ENCODE data around the gene ASMT. TPM values are rescaled to one million over a fixed set of nuclear protein-coding genes. Genes with fewer than 3 reads are reported as not detected.
A peak's percentile ranks its signal among the peaks of the same experiment; 100 is the strongest.
"Not testable (repeated sequence)": the region's sequence is repeated elsewhere in the genome, so short reads cannot be mapped to it uniquely, and the experiment has no call there.

The ASMT gene
- polyA plus RNA-seq (ENCODE audit: insufficient read length in 12 of 12): under 1 TPM in 4 of 12 donors, not detected in 8; 0.14 to 0.45 (median 0.33) TPM
- long read RNA-seq, donor 1: 0 reads
- long read RNA-seq, donor 2: 0 reads
- long read RNA-seq, donor 3: 0 reads
- long read RNA-seq, donor 4: 0 reads
- long read RNA-seq, donor 5: 0 reads
- long read RNA-seq, donor 6: 0 reads
- long read RNA-seq, donor 7: 0 reads
- long read RNA-seq, donor 8: 0 reads
- long read RNA-seq, donor 9: 0 reads
- long read RNA-seq, donor 10: 0 reads
- long read RNA-seq, donor 11: 0 reads

DNA sequence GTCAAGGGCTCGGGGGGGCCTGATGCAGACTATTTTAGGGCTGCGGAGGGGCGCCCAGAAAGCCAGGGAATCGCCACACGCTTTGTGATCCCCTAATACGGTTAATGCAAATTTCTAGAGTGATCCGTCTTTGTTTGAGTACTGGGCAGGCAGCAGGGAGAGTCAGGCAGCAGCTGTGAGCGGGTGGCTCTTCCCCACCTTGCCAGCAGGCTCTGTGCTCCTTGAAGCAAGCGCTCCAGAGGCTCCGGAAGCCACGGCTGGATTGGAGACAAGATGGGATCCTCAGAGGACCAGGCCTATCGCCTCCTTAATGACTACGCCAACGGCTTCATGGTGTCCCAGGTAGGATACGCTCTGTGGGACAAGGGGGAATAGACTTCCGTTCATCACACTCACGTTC lies at the start of gene ASMT:
Gene ASMT (plus strand): TSS at position 133 of the 400 bp plus-strand sequence. CDS start 141 bp downstream, at position 274.
- DNase-seq: no peak

DNA sequence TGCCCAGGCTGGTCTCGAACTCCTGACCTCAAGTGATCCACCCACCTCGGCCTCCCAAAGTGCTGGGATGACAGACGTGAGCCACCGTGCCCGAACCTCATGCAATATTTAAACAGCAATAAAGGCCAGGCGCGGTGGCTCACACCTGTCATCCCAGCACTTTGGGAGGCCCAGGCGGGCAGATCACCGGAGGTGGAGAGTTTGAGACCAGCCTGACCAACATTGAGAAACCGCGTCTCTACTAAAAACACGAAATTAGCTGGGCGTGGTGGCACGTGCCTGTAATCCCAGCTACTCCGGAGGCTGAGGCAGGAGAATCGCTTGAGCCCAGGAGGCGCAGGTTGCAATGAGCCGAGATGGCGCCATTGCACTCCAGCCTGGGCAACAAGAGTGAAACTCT lies 40.7 kb upstream of the ASMT start:
- not testable (repeated sequence) for DNase-seq

DNA sequence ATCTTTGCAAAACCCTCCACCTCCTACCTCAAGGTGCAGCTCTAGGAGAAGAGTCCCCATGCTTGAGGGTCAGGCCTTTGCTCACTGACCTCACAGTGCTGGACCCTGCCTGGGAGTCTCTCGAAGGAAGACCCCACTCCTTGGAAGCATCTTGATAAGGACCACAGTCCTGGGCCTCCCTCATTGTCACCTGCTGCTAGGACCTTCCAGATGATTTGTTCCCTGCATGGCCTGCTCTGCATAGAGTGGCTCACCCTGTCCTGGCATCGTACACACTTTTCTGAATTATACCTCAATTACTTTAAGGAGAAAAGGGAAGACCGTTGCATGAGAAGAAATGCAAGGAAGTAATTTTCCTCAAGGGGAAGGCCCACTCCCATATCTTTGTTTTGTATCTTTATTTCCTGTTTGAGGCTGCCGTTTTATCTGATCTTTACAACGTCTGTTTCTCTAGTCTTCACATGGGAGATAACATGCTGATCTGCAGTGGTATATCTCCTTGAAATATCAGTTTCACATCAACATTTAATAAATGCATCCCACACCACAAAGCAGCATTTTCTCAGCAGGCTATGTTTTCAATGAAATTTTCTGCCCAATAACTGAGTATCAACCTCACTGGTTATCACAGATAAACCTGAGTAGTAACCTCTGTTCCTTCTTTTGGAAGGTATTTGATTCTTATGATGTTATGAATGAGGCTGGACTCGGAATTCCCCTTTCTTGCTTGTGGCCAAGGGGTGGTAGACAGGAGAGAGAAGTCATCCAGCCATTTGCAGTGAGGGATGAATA lies 38.5 kb upstream of the ASMT start:
- DNase-seq: no peak

DNA sequence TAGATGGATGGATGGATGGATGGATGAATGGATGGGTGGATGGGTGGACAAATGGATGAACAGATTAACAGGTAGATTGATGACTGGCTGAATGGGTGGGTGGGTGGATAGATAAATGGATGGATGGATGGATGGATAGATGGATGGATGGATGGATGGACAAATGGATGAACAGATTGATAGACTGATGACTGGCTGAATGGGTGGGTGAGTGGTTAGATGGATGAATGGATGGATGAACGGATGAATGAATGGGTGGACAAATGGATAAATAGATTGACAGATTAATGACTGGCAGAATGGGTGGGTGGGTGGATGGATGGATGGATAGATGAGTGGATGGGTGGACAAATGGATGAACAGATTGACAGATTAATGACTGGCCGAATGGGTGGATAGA lies 37.0 kb upstream of the ASMT start:
- no peak for DNase-seq

- no peak for DNase-seq
Measured at GRCh38 chrX:1578511-1579173, 36.2 kb upstream of the ASMT start.

DNA sequence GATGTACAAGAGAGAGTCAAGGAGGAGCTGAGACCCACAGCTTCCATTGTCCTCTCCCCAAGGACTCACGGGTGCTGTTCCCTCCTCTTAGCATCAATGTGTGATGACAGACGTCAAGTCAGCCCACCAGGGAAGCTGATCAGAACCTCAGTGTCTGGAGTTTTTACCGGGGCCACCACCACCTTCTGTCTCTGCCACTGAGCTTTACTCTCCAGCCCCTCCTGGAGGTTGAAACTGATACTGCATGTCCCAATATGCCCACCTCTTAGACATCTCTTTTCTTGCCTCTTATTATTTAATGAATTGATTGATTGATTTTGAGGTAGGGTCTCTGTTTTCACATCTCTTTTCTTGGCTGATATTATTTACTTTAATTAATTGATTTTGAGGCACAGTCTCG lies 33.7 kb upstream of the ASMT start:
- no peak for DNase-seq

DNA sequence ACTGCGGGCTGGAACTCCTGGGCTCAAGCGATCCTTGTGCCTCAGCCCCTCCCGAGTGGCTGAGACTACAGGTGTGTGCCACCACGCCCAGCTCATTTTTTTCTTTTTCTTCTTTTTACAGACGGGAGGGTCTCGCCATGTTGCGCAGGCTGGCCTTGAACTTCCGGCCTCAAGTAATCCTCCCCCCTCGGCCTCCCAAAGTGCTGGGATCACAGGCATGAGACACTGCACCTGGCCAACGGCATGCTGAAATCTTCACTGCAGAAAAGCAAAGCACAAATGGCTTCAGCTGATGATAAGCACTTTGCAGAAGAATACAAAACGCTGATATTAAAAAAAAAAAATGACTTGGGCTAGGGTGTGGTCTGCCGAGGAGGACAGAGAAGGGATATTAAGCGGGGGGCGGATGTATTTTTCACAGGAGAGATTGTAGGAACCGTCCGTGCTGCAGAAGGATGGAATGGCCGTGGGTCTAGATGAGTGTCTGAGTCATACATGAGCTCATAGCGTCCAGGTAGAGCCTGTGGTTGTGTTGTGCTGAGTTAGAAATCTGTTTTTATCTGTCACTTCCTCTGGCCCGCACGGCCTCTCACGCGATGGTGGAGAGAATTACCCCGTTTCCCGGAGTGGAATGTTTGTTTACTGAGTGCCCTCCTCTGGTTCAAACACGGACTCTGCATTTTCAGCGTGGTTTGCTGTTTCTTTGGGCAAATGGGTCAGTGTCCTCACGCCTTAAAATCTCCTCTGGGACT lies 32.0 kb upstream of the ASMT start:
- DNase-seq: no peak

DNA sequence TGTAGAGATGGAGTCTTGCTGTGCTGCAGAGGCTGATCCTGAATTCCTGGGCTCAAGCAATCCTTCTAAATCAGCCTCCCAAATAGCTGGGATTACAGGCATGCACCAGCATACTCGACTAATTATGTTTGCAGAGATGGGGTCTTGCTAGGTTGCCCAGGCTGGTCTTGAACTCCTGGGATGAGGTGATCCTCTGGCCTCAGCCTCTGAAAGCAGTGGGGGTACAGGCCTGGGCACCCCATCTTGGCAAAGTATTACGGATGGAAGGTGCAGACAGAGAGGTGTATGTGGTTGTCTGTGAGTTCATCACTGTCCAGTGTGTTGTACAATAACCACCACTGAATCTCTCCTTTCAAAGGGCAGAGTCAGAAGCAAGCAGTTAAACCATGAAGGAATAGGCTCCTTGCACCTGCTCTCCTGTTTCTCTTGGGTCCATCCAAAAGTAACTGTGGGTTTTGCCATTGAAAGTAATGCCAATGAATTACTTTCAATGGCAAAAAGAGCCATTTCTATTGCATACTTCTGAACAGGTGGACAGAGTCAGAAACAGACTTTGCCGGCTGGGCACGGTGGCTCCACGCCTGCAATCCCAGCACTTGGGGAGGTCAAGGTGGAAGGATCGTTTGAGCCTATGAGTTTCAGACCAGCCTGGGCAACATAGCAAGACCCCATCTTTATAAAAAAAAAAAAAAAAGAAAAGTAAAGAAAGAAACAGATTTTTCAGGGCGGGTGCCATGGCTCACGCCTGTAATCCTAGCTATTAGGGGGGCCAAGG lies 30.4 kb upstream of the ASMT start:
- DNase-seq: no peak

DNA sequence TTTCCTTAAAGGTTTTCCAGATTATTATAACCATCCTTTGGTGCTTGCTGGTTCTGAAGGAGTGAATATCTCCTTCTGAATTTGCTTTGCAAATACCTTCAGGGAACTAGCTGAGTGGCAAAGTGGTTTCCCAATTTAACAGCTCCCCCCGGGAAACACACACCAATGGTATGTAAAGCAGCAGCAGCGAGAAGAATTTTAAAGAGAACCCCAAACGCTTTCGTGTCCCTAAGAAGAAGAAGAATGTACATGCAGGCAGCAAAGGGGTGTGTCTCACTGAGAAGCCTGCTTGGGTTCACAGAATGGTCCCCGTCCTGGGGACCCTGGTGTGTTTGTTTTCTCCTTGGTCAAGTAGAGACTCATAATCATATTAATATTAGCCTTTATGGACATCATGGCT lies 27.7 kb upstream of the ASMT start:
- DNase-seq: no peak

- no peak for DNase-seq
Measured at GRCh38 chrX:1589356-1590130, 25.3 kb upstream of the ASMT start.

DNA sequence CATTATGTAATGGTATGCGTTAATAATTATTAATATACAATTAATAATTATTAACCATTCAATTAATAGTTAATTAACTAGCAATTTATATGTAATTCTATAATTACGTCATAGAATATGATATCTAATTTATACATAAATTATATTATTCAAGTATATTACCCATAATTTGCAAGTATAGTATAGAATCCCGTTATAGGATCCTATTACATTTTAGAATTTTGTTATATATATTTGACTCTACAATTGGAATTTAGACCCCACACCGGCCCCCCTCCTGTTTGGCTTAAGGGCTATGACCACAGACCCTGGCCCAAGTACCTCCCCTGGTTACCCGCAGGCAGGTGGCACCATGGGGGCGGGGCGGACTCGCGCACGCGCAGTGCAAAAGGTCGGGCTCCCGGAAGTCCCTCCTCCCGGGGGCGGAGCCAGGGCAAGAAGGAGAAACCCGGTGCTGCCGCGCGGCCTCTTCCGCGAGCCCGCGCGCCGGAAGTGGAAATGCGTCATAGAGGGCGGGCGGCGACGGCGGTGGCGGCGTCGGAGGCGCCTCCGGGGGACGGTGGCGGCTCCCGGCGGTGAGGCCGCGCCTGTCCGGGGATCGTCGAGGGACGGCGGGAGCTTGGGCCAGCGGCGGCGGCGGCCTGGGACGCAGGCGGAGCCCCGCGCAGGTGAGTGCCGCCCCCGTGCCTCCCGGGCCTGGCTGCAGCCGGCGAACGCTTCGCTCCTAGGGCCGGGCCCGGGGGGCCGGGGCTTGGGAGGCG lies 23.6 kb upstream of the ASMT start, which contains the start of gene AKAP17A:
Gene AKAP17A (plus strand): TSS at position 503 of the 761 bp plus-strand sequence. CDS start 1,859 bp downstream, outside the sequence.
- DNase-seq: peak; percentile 94

DNA sequence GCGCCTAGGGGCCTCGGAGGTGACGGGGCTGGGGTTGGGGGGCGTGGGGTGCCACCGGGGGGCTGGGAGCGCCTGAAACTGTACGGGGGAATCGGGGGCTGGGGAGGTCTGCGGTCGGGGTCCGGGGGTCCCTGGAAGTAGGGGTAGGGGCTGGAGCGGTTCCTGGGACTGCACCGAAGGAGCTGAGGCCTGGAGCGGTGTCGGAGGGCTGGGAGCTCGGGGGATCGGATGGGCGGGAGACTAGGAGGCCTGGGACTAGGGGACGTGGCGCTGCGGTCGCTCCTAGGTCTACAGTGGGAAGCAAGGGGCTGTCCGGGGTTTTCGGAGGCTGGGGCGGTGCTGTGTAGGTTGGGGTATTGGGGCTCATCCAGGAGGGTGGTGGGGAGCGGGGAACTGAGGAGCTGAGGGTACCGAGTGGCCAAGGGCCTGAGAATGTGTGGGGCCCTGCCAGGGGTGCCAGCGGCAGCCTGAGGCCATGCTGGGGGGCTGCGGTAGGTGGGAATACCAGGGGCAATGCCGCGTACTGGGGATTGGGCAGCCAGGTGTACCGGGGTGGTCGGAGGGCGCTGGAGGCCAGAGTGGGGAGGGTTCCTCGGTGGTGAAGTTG lies 22.9 kb upstream of the ASMT start:
- no peak for DNase-seq

- no peak for DNase-seq
Measured at GRCh38 chrX:1592470-1593142, 22.3 kb upstream of the ASMT start.

DNA sequence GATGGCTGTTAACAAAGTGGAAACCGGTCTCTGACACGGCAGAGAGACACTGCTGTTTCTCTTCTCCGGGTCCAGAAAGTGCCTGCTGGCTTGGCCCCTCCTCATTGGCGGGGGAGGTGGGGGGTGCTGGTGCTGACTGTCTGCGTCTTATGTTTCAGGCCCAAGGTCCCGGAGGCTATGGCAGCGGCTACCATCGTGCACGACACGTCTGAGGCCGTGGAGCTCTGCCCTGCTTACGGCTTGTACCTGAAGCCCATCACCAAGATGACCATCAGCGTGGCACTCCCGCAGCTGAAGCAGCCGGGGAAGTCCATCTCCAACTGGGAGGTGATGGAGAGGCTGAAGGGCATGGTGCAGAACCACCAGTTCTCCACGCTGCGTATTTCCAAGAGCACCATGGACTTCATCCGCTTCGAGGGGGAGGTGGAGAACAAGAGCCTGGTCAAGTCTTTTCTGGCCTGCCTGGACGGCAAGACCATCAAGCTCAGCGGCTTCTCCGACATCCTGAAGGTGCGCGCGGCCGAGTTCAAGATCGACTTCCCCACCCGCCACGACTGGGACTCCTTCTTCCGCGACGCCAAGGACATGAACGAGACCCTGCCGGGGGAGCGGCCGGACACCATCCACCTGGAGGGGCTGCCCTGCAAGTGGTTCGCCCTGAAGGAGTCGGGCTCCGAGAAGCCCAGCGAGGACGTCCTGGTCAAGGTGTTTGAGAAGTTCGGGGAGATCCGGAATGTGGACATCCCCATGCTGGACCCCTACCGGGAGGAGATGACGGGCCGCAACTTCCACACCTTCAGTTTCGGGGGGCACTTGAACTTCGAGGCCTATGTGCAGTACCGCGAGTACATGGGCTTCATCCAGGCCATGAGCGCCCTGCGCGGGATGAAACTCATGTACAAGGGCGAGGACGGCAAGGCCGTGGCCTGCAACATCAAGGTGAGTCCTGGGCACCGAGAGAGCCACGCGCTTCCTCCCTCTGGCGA lies 21.3 kb upstream of the ASMT start:
- no peak for DNase-seq

DNA sequence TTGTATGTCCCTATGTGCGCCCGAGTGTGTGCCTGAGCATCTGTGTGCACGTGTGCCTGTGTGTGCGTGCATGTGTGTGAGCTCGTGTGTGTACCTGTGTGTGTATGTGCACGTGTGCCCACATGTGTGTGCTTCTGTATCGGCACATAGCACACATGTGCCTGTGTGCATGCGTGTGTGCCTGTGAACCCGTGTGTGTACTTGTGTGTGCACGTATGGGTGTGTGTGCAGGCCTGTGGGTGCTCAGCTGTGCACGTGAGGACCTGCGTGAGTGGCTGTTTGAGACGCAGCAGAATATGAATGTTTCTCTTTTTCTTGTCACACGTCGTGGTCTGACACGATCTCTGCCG lies 19.2 kb upstream of the ASMT start:
- DNase-seq: no peak

GRCh38 chrX:1596676-1597344 lies 18.0 kb upstream of the ASMT start:
- DNase-seq: no peak

All from muscle of arm (tissue), 14 donors.